Pulmonary artery endothelial cell (primary cell): ENCODE results near the gene KLF7. TPM values are rescaled to one million over a fixed set of nuclear protein-coding genes. Genes with fewer than 3 reads are reported as not detected.

Experiments
- DNase-seq: peaks from one replicate; pipeline ENCODE4 v3.0.0-alpha.2; 2011; ENCODE audit warnings: low read depth, low spot score
- total RNA-seq: library from RNA; depleted of rRNA; stranded (reverse); fragments of >200 nt; gene quantifications from 2 replicates; pipeline ENCODE4 v1.2.3, GENCODE V29; 2014

KLF7 gene
- total RNA-seq, 1 donor from 2014 or later, result 14.0 TPM

DNA sequence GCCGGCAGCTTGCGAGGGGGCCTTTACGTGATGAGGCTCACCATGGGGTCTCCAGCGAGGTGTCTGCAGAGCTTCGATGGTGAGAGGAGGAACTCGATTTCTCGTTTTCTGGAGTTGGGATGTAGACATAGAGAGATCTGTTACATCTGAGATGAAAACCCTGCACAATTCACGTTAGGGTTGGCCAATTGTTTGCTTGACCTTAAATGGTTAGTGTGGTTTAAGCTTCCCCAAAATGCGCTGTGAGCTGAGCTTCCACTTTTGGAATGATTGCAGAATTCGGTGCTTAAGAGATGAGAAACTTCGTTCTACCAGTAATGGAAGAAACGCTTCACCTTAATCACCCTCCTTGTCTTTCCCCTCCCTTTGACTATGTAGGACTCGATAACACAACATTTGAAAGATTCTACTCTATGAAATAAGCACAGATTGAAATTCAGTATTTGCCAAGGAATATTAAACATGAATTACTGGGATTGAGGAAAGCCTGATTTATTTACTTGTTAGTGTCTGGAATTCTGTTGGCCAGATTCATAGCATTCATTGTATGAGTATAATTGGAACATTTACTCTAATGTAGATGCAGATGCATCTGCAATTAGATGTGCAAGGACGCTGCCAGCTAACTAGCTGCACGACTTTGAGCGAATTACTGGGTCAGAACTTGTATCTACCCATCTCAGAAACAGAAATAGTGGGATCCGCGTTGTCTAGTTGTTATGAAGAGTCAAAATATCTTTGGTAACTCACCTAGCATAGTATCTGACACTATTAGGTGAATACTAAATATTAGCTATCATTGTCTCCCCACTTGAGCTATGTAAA, 1.6 kb upstream of the KLF7 start:
- no peak for DNase-seq

DNA sequence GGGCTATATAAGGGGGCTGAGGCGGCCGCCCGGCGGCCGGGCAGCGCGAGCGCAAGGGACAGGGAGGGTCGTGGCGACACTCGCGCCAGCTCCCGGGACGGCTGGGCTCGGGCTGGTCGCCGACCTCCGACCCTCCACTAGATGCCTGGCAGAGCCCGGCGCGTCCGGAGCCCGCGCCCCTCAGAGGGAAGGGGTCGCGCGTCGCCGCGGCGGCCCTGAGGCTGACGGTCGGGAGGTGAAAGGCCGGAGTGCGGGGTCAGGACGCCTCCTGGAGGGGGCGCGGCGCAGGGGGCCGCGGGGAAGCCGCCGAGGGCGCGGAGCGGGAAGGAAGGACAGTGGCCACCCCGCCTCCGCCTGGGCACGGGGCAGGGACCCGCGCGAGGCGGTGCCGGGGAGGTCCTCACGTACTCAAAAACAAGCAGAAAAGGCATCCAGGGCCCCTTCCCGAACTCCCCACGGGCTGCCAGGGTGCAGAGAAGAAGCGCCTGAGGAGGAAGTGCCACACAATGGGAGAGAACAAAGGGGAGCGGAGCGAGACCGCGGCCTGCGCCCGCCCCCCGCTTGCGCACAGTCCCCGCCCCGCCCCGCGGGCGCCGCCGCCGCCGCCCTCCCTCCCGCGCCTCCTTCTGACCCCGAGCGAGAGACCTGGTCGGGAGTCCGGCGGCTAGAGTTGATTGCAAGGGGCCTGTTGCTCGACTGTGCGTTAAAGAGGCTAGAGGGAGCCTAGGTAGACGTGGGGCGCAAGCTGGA, 776 bp upstream of the KLF7 start:
- DNase-seq, result no peak

DNA sequence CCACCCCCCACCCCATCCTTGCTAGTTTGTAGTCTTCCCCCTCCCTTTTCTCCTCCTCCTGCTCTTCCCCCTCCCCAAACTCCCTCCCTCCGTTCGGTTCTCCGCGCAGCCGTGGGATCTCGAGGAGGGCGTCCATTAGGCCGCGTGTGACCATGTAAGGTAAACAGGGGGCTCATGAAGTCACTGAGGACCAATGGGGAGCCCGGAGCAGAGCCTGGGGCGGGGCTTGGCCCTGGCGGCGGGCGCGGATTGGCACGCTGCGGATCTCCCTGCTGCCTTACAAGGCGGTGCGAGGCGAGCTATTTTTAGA, 246 bp upstream of the KLF7 start:
- peak; percentile 99 for DNase-seq

DNA sequence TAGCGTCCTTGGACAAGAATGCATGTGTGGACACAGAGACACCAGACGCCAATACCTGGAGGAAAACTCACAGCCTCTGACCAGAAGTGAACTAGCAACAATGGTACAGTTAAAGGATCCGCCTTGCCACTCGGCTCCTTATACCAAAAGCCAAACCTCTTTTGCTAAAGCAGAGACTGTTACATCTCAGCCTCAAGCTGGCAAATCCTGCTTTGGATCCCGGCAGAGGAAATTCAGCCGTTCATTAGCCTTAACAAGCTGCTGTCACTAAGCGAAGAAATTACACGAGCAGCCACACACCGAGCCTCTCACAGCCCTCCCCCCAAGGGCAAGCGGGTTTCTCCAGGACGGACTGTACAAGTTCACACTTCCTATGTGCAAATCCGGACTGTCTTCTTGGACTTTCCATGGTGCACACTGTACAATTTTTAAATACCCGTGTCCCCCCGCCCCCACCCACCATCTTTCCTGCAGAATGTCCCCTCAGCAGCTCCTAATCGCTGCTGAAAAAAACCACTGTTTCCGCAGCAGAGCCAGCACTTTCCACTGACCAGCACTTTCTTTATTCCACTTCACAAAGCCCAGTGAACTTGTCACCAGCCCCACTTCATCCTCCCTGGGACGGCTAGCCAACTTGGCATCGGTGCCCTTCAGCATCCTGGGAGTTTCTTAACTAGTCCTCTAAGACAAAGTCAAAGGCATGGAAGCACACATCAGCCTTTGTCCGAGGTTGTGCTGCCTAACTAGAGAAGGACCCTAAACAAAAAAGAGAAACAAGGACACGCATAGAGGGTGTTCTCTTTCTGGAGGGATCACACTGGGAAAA, 1.5 kb downstream of the KLF7 start:
- DNase-seq, result peak; percentile 63

- no peak for DNase-seq
Measured at GRCh38 chr2:207163756-207164005, 2.1 kb downstream of the KLF7 start.

- DNase-seq, result peak; percentile 93
Measured at GRCh38 chr2:207163053-207163755, 2.5 kb downstream of the KLF7 start.

- DNase-seq, result no peak
Measured at GRCh38 chr2:207162316-207162715, 3.4 kb downstream of the KLF7 start.

GRCh38 chr2:207161247-207162123, 4.3 kb downstream of the KLF7 start:
- DNase-seq, result peak; percentile 66

- DNase-seq, result no peak
Measured at GRCh38 chr2:207160115-207160514, 5.6 kb downstream of the KLF7 start.

DNA sequence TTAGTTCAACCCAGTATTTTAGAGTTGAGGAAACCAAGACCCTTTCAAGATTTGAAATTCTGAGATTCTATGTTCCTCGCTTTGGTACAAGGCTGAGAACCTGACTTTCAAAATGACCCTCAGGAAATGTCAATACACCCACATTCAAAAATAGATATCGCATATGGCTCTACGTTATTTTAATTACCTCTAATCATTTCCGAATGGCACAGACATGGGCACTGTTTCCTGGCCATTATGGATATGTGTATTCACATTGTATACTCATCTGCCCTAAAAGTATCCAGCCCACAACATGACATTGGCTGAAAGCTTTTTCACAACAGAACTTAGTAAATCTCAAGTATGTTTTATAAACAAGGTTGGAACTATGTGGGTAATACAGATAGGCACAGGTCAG, 6.7 kb downstream of the KLF7 start:
- no peak for DNase-seq

- no peak for DNase-seq
Measured at GRCh38 chr2:207157731-207158130, 8.0 kb downstream of the KLF7 start.

GRCh38 chr2:207157162-207157481, 8.6 kb downstream of the KLF7 start:
- DNase-seq, result no peak

DNA sequence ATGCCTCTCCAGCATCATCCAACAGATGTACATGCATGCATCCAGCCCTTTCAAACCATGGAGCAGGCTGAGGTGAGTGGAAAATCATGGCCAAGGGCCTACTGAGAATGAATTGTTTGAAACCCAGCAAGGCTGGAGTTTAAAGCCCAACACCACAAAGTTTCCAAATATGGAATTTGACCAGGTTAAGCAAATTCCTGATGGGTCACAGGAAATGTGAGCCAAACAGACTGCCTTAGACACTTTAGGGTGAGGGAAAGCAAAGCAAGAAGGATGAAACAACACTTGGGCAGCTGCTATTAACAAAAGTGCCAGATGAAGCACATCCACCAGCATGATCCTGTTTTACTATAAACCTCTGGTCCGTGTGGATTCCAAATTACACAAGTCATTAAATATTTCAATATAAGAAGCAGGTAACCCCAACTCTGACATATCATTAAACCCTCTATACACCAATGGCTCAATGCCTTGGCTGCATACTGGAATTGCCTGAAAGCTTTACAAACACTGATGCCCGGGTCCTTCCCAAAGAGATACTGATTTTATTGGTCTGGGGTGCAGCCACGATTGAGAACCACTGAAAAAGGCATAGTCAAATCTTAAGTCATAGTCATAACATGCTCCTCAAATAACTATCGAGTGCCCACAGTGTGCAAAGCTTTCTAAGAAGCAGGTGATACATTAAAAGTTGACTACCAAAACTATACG, 9.1 kb downstream of the KLF7 start:
- no peak for DNase-seq

DNA sequence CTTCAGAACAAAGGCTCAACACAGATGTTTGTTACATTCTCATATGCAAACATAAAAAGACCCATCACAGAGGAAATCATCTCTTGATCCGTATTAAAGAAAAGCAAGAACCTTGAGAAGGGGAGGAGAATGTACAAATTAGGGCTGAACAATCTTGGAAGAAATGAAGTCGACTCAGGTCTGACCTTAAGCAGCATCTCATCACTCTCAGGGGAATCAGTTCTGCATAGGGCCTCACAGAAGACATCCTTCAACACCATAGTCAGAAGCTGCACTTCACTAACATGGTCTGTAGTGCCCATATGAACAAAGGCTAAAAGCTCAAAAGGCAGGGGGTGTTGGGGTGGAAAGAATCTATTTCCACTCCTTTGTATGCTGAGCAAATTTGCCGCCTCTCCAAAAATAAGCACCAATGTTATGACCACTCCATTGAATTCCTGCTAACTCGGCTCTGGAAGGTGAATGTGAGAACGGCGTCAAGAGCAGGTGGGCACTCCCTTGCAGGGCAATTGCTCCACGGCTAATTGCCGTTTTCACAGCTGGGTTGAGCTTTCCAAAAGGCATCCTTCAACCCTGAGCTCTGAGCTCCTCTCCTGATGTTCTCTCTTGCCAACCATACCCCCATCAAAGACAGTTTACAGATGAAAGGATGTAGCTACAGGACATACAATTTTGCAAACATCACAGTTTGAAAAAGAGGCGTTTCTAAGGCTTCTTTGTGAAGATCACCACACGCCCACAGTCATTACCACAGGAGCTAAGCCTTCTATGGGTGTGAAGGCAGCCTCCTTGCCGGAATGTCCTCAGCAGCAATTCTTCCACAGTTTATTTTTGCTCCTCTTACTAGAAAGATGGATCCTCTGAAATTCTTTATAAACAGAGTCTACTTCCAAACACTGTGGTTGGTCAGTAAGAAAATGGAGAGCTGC, 10.0 kb downstream of the KLF7 start:
- no peak for DNase-seq

GRCh38 chr2:207154556-207155510, 10.9 kb downstream of the KLF7 start:
- no peak for DNase-seq

DNA sequence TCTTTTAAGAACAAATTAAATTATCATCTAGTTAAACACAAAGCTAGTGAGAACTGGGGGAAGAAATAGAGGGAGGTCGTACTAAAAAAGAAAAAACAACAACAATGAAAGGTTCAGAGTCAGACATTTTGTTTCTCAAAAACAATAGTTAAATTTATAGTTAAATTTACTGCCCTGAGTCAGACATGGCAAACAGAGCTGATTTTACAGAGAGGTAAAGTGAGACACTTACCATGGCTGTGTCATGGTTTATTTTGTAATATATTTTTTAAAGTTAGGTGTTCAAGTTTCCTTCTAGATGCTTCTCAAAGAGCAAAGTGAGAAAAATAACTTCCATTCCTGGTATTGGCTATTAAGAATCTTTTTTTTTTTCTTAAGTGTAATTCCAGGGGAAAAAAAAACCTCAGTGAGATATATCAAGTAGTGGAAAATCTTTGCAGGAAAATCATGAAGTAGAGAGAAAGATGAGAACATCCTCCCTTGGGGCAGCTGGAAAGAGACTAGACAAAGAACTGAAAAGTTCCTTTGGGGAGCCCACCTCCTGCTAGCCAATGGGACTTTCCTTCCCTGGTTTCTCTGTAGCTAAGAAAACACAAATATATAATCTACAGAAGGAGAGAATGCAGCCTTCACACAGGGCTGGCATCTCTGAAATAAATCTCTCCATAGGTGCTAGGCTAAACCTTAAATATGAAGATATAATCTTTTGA, 12.3 kb downstream of the KLF7 start:
- no peak for DNase-seq

DNA sequence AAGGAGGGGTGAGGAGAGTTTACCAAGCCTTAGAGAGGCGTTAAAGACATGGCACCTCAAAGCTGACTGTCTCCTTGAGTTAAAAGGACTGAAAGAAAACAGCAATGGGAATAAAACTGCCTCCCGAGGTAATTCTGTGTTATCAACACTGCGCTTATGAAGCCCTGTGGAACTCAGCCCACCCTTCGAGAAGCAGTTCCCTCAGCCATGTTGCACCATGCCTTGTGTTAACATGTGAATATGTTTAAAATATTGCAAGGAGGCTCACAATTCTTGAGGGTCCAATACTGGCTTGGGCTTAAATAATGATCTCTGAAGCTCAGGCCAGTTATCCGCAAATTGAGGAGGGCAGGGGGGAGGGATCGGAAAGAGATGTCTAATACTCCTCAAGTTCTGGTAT, 14.7 kb downstream of the KLF7 start:
- DNase-seq, result no peak
